WERI-Rb-1 (cell line): ENCODE measurements around the gene B3GLCT.

ENCODE experiments used
- DNase-seq: peaks from one replicate; pipeline ENCODE4 v3.0.0-alpha.2; 2020
- H3K27ac ChIP-seq: fragments of 250-450 bp; sonication (Bioruptor Pico); 2 replicates; pipeline ENCODE4 v1.5.1; 2020; ENCODE audit warnings: mild to moderate bottlenecking, moderate library complexity
- H3K27me3 ChIP-seq: fragments of 250-450 bp; sonication (Bioruptor Pico); 2 replicates; pipeline ENCODE4 v1.5.1; 2021; ENCODE audit warnings: mild to moderate bottlenecking, low read depth, moderate library complexity; ENCODE audit not compliant: insufficient read depth, severe bottlenecking
- H3K36me3 ChIP-seq: fragments of 250-450 bp; sonication (Bioruptor Pico); 2 replicates; pipeline ENCODE4 v1.5.1; 2020; ENCODE audit warnings: mild to moderate bottlenecking, moderate library complexity
- H3K4me3 ChIP-seq: 2 replicates; pipeline ENCODE4 v1.5.1; 2011; ENCODE audit warnings: low read depth, mild to moderate bottlenecking, control low read depth, low read length
- H3K9me3 ChIP-seq: fragments of 250-450 bp; sonication (Bioruptor Pico); 2 replicates; pipeline ENCODE4 v1.5.1; 2021; ENCODE audit warnings: mild to moderate bottlenecking, moderate library complexity; ENCODE audit not compliant: severe bottlenecking
- CTCF ChIP-seq: IDR thresholded peaks from 2 replicates; pipeline ENCODE4 v1.5.1; 2011; ENCODE audit warnings: low read depth, mild to moderate bottlenecking, control low read depth, inconsistent platforms, low read length

The B3GLCT gene

DNA sequence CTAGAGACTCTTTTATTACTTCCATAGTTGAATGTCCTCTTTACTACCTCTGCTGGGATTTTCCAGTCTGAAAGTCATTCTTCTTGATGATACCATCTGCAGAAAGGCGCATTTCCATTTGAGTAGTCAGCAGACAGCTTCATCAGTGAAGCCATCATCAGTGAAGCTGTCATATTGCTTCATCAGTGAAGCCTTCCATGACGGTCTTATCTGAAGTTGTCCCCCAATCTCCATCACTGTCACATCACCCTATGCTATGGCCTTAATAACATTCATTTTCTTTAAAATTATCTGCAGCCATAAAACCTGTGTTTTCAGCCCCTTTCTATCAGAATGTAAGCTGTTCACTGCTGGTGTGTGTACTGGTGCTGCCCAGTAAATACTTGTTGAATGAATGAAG, 151.6 kb downstream of the B3GLCT start:
- no peaks in the 10 kb centered on the region for H3K27me3 ChIP-seq

GRCh38 chr13:31352467-31352866, 152.7 kb downstream of the B3GLCT start:
- no peak for DNase-seq
- no peak overlapping the region for H3K27ac ChIP-seq
- H3K27me3 ChIP-seq = no peaks in the 10 kb centered on the region
- H3K36me3 ChIP-seq = no peaks in the 10 kb centered on the region
- no peaks in the 10 kb centered on the region for H3K9me3 ChIP-seq
- TF ChIP-seq CTCF = no peak
- no peak overlapping the region for H3K4me3 ChIP-seq

More for the DNA sequence above, 151.6 kb downstream of the B3GLCT start:
- Histone ChIP-seq H3K9me3 (no peaks in the 10 kb centered on the region), H3K36me3 (no peaks in the 10 kb centered on the region), H3K4me3 (no peak overlapping the region), H3K27ac (no peak overlapping the region)
- DNase-seq = no peak
- TF ChIP-seq CTCF = no peak

- no peak overlapping the region for H3K27ac ChIP-seq
- no peak overlapping the region for H3K4me3 ChIP-seq
- no peaks in the 10 kb centered on the region for H3K36me3 ChIP-seq
- no peak for DNase-seq
- H3K27me3 ChIP-seq = no peaks in the 10 kb centered on the region
- TF ChIP-seq CTCF = no peak
- H3K9me3 ChIP-seq = no peaks in the 10 kb centered on the region
Measured at GRCh38 chr13:31355001-31355400, 155.2 kb downstream of the B3GLCT start.

DNA sequence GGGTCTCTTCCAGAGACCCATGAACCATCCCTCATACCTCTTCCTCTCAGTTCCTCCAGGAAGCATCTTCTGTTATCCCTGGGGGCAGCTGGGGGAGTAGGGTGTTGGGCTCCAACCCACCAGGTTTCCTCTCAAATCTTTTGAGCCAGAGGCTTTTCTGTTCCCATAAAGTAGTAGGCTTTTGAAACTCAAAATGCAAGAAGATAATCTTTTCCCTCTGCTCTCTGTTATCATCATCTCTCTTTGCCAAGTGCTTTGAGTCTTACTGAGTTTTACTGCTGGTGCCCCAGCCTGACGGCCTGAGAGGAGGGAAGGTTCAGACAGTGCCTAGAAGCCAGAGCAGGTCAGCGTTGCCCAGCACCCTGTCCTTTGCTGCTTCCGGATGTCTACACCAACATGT, 157.2 kb downstream of the B3GLCT start:
- no peak for DNase-seq
- Histone ChIP-seq H3K9me3 (no peaks in the 10 kb centered on the region), H3K27ac (no peak overlapping the region), H3K36me3 (no peaks in the 10 kb centered on the region), H3K27me3 (no peaks in the 10 kb centered on the region), H3K4me3 (no peak overlapping the region)
- TF ChIP-seq CTCF = no peak

DNA sequence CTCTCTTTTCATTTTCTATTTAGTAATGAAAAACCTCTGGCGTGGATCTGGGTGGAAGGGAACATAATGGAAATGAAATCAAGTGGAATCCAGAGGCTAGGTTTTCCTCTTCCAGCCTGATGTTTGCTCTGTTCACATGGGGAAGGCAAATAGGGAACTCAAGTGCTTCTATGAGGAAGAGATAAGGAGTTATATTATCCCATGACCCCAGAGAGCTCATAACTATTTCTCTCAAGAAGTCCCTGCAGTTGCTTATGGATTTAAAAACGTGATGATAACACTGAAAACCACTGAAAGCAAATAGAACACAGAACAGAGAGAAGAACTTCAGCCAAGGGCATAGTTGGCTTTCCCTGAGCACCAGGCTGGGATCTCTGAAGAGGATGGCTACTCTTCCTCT, 157.8 kb downstream of the B3GLCT start:
- H3K27me3 ChIP-seq = no peaks in the 10 kb centered on the region
- no peak for DNase-seq
- H3K4me3 ChIP-seq = no peak overlapping the region
- no peak for TF ChIP-seq CTCF
- no peaks in the 10 kb centered on the region for H3K9me3 ChIP-seq
- H3K27ac ChIP-seq = no peak overlapping the region
- H3K36me3 ChIP-seq = no peaks in the 10 kb centered on the region

- H3K36me3 ChIP-seq = no peaks in the 10 kb centered on the region
- no peaks in the 10 kb centered on the region for H3K27me3 ChIP-seq
- H3K9me3 ChIP-seq = no peaks in the 10 kb centered on the region
- H3K4me3 ChIP-seq = no peak overlapping the region
- TF ChIP-seq CTCF = no peak
- no peak overlapping the region for H3K27ac ChIP-seq
- no peak for DNase-seq
Measured at GRCh38 chr13:31361673-31362072, 161.9 kb downstream of the B3GLCT start.
